DMS 273 treated with DMSO at 0.1 percent for 48 hours (cell line): Measurements from ENCODE around the gene UBE2Q1.
A peak's percentile ranks its signal among the peaks of the same experiment; 100 is the strongest.
"Not testable (repeated sequence)": the region's sequence is repeated elsewhere in the genome, so short reads cannot be mapped to it uniquely, and the experiment has no call there.

Source experiments
- DNase-seq: peaks from one replicate; lab custom pipeline; 2025; lab: John Stamatoyannopoulos, UW

The UBE2Q1 gene

DNA sequence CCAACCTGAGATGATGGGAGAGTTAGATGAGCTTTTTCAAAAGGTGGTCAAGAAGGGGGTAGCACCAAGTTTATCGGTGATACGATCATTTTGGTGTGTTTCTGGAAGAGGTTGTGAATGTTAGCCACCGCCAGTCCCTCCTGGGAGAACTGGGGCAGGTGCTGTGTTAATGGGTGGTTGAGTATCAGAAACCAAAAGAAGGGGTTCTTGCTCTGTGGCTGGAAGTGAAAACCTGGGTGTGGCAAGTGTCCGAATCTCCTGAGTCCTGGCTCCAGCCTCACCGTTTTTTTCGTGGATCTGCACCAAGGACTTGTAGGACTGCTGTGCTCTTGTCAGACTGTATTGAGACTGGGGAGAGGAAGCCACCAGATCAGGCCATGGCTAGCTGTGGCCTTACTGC lies 7.8 kb downstream of the UBE2Q1 start:
- no peak for DNase-seq

GRCh38 chr1:154550070-154550469 lies 8.4 kb downstream of the UBE2Q1 start:
- no peak for DNase-seq

DNA sequence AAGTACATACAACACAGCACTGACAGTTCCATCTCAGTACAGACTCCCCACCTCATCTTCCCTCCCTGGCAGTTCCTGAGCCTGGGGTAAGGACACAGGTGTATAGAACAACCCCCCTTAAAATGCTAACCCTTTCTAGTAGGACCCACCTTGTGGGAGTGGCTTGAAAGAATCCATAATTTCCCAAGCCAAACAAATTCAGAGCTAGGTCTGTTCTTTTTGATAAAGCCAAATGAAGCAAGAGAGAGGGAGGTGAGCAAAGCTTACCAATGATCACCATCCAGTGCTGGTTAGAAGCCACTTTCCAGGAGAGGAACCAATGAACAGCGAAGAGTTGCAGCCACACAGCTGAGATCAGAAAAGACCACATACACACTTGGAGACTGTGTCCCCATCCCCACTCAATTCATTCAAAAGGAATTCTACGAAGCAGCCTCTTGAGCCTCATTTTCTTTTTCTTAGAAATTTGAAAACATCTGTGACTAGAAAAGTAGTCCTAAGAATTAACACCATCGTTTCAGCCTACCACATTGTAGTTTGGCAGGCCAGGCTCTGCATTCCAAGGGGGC lies 9.2 kb downstream of the UBE2Q1 start:
- DNase-seq: no peak

- DNase-seq: no peak
These were observed 10.4 kb downstream of the UBE2Q1 start for GRCh38 chr1:154548028-154548427.

- no peak for DNase-seq
These were observed 11.2 kb downstream of the UBE2Q1 start for GRCh38 chr1:154547105-154547732.

GRCh38 chr1:154546264-154547063 lies 12.0 kb downstream of the UBE2Q1 start:
- no peak for DNase-seq

GRCh38 chr1:154541231-154541630 lies 17.2 kb downstream of the UBE2Q1 start:
- DNase-seq: no peak

DNA sequence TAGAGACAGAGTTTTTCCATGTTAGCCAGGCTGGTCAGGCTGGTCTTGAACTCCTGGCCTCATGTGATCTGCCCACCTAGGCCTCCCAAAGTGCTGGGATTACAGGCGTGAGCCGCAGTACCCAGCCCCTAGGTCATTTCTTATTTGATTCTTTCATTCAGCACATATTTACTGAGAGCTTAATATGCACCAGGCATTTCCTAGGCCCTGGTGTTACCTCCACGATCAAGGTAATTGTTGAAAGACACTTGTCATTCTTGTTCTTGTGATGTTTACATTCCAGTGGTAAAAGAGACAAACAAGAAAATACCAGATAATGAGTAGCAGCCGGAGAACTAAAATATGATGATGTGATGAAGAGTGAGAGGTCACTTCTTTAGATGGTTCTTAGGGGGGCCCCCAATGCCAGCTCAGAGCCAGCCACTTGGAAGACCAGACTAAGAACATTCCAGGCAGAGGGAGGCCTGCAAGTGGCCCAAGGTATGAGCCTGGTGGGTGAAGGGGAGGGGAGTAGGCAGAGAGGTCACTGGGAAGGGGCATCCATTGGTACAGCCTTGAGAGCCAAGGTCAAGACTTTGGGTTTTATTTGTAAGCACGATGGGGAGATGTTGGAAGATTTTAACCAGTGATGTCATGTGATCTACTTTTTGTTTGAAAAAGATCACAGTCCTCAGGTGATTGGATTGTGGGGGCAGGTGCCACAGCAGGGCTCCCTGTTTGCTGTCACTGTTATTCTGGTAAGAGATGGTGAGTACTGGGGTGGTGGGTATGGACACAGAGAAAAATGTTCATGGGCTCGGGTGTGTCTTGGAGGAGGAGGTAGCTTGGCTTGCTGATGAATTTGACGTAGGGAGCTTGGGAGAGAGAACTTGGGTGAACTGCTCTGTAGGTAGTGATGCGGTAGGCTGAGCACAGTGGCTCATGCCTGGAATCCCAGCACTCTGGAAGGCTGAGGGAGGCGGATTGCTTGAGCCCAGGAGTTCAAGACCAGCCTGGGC lies 18.7 kb downstream of the UBE2Q1 start:
- DNase-seq: no peak

GRCh38 chr1:154536570-154536969 lies 21.9 kb downstream of the UBE2Q1 start:
- no peak for DNase-seq

GRCh38 chr1:154533952-154534844 lies 24.3 kb downstream of the UBE2Q1 start:
- peak; percentile 36 for DNase-seq

DNA sequence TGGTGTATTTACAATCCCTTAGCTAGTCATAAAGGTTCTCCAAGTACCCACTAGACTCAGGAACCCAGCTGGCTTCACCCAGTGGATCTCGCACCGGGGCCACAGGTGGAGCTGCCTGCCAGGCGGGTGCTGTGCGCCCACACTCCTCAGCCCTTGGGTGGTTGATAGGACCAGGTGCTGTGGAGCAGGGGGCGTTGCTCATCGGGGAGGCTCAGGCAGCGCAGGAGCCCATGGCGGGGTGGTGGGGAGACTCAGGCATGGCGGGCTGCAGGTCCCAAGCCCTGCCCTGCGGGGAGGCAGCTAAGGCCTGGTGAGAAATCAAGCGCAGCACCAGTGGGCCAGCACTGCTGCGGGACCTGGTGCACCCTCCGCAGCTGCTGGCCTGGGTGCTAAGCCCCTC lies 26.5 kb downstream of the UBE2Q1 start:
- not testable (repeated sequence) for DNase-seq

DNA sequence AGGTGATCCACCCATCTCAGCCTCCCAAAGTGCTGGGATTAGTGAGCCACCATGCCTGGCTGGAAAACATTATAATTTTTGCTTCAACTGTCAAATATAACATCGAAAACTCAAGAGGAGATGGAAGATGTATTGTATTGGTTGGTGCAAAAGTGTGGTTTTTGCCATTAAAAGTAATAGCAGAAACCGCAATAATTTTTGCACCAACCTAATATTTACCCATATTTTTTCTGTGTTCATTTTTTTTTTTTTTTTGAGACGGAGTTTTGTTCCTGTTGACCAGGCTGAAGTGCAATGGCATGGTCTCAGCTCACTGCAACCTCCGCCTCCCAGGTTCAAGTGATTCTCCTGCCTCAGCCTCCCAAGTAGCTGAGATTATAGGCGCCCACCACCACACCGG lies 29.2 kb downstream of the UBE2Q1 start:
- no peak for DNase-seq

- DNase-seq: no peak
These were observed 31.3 kb downstream of the UBE2Q1 start for GRCh38 chr1:154527192-154527591.

DNA sequence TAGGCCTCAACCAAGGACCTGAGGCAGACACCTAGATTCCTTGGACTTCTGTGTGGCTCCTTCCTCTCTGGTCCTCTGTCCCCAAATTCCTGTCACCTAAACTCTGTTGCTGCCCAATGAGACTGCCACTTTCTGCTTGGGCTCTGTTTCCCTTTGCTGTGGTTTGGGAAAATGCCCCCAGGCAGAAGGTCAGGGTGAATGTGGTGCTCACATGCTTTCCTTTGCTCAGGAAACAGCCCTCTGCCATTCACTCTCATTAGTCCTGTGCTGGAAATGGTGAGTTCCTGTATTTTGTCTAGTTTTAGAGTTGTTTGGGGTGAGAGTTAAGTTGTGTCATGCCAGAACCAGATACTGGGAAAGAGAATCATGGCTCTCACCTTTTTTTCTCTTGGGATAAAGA lies 33.6 kb downstream of the UBE2Q1 start:
- no peak for DNase-seq

- no peak for DNase-seq
These were observed 36.8 kb downstream of the UBE2Q1 start for GRCh38 chr1:154521695-154522094.

DNA sequence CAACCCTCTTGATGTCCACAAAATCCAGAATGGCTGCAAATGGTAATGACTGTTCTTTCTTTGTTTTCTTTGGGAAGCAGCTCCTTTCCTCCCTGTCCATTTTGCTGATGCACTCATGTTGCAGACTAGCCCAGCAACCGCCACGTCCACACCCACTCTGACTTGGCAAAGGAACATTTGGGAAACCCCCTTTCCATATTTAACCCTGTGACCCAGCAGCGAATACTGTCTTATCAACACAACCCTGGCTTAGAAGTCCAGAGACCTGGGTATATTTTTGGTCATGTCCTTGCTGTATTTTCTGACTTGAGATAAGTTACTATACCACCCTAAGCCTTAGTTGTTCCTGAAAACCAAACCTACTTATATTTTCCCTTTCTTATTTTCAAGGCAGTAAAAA lies 38.1 kb downstream of the UBE2Q1 start:
- no peak for DNase-seq

DNA sequence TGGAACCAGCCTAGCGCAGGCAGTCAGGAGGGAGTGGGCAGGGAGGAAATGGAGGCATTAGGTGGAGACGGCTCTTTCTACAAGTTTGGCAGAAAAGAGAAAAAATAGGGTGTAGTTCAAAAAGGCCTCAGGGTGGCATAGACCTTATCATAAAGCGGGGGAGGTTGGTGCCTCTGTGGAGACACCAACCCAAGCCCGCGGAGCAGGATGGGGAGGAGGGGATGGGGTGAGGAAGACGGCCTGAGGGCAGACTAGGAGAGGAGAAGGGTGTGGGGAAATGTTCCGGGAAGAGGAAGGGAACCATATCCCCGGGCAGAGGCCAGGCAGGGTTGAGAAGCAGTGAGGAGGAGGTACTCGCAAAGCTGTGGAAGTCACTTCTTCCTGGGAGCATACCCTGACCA lies 38.9 kb downstream of the UBE2Q1 start:
- no peak for DNase-seq

DNA sequence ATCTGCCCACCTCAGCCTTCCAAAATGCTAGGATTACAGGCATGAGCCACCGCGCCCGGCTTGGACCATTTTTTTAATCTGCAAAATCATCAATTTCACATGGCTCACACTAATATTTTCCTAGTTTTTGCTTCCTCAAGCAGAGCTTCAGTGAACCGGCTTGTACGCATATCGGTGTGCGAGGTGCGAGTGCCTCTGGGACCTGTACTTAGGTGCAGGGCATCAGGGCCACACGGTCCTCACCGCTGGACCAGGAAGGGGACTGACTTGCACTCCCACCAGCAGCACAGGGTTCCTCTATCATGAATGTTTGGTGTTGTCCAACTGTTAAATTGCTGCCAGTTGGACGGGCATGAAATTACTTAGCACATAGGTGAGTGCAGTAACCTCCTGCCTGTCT lies 40.8 kb downstream of the UBE2Q1 start:
- DNase-seq: no peak

DNA sequence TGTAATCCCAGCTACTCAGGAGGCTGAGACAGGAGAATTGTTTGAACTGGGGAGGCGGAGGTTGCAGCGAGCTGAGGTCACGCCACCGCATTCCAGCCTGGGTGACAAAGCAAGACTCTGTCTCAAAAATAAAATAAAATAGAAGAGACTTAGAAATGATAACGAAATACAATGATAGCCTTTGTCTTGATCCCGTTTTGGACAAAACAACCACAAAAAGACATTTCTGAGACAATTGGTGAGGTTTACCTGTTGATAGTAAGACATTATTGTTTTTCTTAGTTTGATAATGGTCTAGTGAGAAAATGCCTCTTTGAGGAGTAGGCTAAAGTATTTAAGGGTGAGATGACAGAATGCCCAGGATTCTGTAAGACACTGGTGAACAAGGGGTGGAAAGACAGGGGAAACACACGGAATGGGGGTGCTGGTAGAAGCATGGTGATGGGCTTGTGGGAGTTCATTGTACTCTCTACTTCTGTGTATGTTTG lies 44.4 kb downstream of the UBE2Q1 start:
- DNase-seq: no peak

GRCh38 chr1:154512760-154513159 lies 45.7 kb downstream of the UBE2Q1 start:
- no peak for DNase-seq

DNA sequence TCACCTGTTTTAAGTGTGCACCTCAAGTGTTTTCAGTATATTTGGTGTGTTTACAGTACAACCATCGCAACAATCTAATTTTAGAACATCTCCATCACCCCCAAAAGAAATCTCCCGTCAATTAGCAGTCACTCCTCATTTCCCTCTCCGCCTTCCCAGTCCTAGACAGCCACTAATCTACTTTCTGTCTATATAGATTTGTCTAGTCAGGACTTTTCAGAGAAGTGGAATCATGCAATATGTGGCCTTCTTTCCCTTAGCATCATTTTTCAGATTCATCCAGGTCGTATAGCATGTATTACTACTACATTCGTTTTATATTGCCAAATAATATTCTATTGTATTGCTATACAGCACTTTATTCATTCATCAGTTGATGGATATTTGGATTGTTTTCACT lies 54.6 kb downstream of the UBE2Q1 start:
- DNase-seq: no peak
